ENCODE data around the gene HHLA2. TPM values are rescaled to one million over a fixed set of nuclear protein-coding genes. Genes with fewer than 3 reads are reported as not detected.
"Not testable (repeated sequence)": the region's sequence is repeated elsewhere in the genome, so short reads cannot be mapped to it uniquely, and the experiment has no call there.

Gene HHLA2
- total RNA-seq, 1 donor: not detected

DNA sequence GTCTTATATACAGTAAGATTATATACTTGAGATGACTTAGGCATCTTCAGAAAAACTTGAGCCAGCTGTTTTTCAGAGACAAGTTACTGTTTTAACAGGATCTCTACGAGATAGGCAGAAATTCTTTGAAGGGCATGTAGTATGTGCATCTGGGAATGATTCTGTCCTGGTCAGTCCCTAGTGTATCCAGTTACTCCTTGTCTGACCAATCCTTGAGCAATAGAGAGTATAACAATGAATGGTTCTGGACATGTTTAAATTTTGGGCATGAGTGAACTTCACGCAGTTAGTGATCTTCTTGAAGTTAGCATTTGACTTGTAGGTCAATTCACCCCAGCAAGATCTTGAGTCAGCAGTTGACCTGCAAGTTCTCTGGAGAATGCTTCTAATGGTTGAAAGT is 24.7 kb upstream of the HHLA2 start:
- H3K4me3 ChIP-seq (ENCODE audit: low read depth, low read length): no peak overlapping the region
- no peak for DNase-seq (ENCODE audit: low read depth)
- TF ChIP-seq CTCF (IDR thresholded peaks at IDR 0.05; ENCODE audit: insufficient read depth, low read length): no peak

DNA sequence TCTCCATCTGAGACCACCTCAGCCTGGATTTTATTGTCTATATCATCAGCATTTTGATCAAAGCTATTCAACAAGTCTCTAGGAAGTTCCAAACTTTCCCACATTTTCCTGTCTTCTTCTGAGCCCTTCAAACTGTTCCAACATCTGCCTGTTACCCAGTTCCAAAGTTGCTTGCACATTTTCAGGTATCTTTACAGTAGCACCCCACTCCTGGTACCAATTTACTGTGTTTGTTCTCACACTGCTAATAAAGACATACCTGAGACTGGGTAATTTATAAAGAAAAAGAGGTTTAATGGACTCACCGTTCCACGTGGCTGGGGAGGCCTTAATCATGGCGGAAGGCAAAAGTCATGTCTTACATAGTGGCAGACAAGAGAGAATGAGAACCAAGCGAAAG is 17.3 kb upstream of the HHLA2 start:
- not testable (repeated sequence) for H3K4me3 ChIP-seq (ENCODE audit: low read depth, low read length); DNase-seq (ENCODE audit: low read depth)

DNA sequence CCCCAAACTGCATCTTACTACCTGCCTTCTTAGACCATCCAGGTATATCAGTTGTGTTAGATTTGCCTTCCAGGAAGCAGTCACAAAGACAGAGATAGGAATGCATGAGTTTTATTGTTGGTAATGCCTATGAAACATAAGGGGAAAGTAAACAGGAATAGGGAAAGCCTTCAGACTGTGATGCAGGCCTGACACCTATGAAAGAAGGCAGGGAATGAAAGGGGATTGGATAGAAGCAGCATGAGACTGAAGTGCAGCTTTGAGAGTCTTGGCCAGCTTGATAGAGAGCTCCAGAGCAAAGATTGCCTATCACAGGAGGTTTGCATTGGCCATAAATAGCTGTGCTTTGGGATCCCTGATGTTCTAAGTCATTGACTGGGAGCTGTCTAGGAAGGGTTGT is 15.9 kb upstream of the HHLA2 start:
- no peak for DNase-seq (ENCODE audit: low read depth)
- no peak for TF ChIP-seq CTCF (IDR thresholded peaks at IDR 0.05; ENCODE audit: insufficient read depth, low read length)
- H3K4me3 ChIP-seq (ENCODE audit: low read depth, low read length): no peak overlapping the region

- no peak for DNase-seq (ENCODE audit: low read depth)
- no peak overlapping the region for H3K4me3 ChIP-seq (ENCODE audit: low read depth, low read length)
- TF ChIP-seq CTCF (IDR thresholded peaks at IDR 0.05; ENCODE audit: insufficient read depth, low read length): no peak
Observed at GRCh38 chr3:108281670-108282069, 14.7 kb upstream of the HHLA2 start.

GRCh38 chr3:108283006-108283405 is 13.3 kb upstream of the HHLA2 start:
- no peak for TF ChIP-seq CTCF (IDR thresholded peaks at IDR 0.05; ENCODE audit: insufficient read depth, low read length)
- H3K4me3 ChIP-seq (ENCODE audit: low read depth, low read length): no peak overlapping the region
- DNase-seq (ENCODE audit: low read depth): no peak

DNA sequence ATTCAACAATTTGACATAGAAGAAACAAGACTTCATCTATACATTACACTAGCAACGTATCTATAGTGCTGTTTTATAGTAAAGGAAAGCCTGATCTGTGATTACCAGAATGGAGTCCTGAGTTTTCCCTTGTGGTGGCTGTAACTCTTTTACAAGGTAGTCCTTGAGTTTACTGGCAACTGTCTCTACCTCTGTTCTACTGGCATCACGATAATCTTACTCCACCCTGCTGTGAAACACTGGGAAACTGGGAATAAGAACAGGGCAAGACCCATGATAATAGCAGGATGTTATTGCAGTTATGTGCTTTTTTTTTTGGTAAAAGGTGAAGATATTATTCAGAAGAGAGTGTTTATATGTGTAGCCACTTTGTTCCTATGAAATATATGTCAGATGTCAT is 12.4 kb upstream of the HHLA2 start:
- no peak for DNase-seq (ENCODE audit: low read depth)
- no peak for TF ChIP-seq CTCF (IDR thresholded peaks at IDR 0.05; ENCODE audit: insufficient read depth, low read length)

GRCh38 chr3:108285176-108285575 is 11.2 kb upstream of the HHLA2 start:
- H3K4me3 ChIP-seq (ENCODE audit: low read depth, low read length): no peak overlapping the region
- no peak for DNase-seq (ENCODE audit: low read depth)
- TF ChIP-seq CTCF (IDR thresholded peaks at IDR 0.05; ENCODE audit: insufficient read depth, low read length): no peak

More for the DNA sequence above, 12.4 kb upstream of the HHLA2 start:
- H3K4me3 ChIP-seq (ENCODE audit: low read depth, low read length): no peak overlapping the region

Data from fibroblast of the aortic adventitia (primary cell).